ENCODE measurements around the gene ARHGAP26. TPM values are rescaled to one million over a fixed set of nuclear protein-coding genes. Genes with fewer than 3 reads are reported as not detected.

The ARHGAP26 gene
- polyA plus RNA-seq, 3 donors: 26.5 to 56.8 (median 28.7) TPM

DNA sequence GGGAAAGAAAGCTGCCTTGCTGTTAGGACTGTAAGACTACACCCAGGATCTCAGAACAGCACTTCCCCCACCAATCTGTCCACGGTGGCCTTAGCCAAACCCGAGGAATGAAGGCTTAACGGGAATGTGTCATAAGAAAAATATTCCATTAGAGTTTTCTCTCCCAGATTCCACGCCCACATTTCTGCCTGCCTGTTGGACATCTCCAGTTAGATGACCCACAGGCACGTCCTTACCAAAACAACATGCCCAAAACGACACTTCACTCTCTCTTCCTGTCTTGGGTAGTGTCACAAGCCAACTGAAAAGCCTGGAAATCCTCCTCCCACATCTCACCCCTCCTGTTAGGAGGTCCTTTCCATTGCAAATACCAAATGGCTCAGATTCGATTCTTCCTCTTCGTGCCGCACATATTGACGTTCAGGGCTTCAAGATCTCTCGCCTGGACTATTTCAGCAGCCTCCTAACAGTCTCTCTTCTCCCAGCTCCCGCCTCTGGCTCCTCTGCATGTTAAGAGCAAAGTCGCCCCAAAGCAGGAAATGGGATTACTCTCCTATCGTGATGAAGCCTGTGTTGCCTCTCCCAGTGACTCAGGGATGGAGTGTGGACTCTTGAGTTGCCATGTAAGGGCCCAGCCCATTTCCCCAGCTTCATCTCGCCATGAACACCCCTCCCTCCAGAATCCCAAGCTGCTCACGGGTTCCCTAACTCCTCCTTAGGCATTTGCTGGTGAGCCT lies 474.0 kb downstream of the ARHGAP26 start:
- 94% methylated on average over 11 of the region's 16 CpGs for WGBS (ENCODE audit: insufficient coverage)
- Histone ChIP-seq H3K27me3 (ENCODE audit: control insufficient read depth in 2 of 2, insufficient read depth in 2 of 2, low read length in 2 of 2) (no peaks in the 10 kb centered on the region), H3K4me3 (replicated peaks in 1 of 3; ENCODE audit: low read depth in 2 of 3, low read length in 3 of 3) (no peak overlapping the region), H3K9me3 (replicated peaks in 1 of 2; ENCODE audit: control insufficient read depth in 1 of 2, insufficient read depth in 1 of 2, low read length in 2 of 2) (peaks cover 0 to 6% of the 10 kb centered on the region in 2 donors), H2AFZ (ENCODE audit: insufficient read depth, low read depth, low read length, poor library complexity, severe bottlenecking) (no peak overlapping the region), H3K27ac (ENCODE audit: low read depth in 1 of 2, low read length in 2 of 2) (no peak overlapping the region), H3K9ac (ENCODE audit: insufficient read depth, low read length, poor library complexity, severe bottlenecking) (no peak overlapping the region), H3K4me2 (replicated peaks; ENCODE audit: extremely low read depth, low read length, poor library complexity, severe bottlenecking) (no peak overlapping the region), H3K79me2 (ENCODE audit: insufficient read depth, low read length) (no peaks in the 10 kb centered on the region), H3K36me3 (replicated peaks in 1 of 2; ENCODE audit: control insufficient read depth in 1 of 2, insufficient read depth in 2 of 2, low read length in 2 of 2) (no peaks in the 10 kb centered on the region), H3K4me1 (ENCODE audit: control insufficient read depth in 1 of 2, insufficient read depth in 2 of 2, low read length in 2 of 2) (peaks cover under 1 to 5% of the 10 kb centered on the region in 2 donors), H4K20me1 (ENCODE audit: insufficient read depth, low read length) (no peaks in the 10 kb centered on the region)
- TF ChIP-seq, protein P1, sequence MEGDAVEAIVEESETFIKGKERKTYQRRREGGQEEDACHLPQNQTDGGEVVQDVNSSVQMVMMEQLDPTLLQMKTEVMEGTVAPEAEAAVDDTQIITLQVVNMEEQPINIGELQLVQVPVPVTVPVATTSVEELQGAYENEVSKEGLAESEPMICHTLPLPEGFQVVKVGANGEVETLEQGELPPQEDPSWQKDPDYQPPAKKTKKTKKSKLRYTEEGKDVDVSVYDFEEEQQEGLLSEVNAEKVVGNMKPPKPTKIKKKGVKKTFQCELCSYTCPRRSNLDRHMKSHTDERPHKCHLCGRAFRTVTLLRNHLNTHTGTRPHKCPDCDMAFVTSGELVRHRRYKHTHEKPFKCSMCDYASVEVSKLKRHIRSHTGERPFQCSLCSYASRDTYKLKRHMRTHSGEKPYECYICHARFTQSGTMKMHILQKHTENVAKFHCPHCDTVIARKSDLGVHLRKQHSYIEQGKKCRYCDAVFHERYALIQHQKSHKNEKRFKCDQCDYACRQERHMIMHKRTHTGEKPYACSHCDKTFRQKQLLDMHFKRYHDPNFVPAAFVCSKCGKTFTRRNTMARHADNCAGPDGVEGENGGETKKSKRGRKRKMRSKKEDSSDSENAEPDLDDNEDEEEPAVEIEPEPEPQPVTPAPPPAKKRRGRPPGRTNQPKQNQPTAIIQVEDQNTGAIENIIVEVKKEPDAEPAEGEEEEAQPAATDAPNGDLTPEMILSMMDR (IDR thresholded peaks at IDR 0.05): no peak
- H3K9me3 Mint-ChIP-seq: peaks cover 5 to 16% (median 8%) of the 10 kb centered on the region in 7 donors
- intact Hi-C loops (cut with micrococcal nuclease): no loop called here
- DNase-seq: no peak
- H3K36me3 Mint-ChIP-seq: no peaks in the 10 kb centered on the region
- no peak overlapping the region for H3K4me3 Mint-ChIP-seq
- H3K27ac Mint-ChIP-seq: peak overlapping the region in 1 of 7 donors; percentile 2
- H3K4me1 Mint-ChIP-seq: peaks cover 5% of the 10 kb centered on the region
- H3K27me3 Mint-ChIP-seq (ENCODE audit: low read depth in 3 of 3): peaks cover 0 to 2% (median 0%) of the 10 kb centered on the region in 3 donors

DNA sequence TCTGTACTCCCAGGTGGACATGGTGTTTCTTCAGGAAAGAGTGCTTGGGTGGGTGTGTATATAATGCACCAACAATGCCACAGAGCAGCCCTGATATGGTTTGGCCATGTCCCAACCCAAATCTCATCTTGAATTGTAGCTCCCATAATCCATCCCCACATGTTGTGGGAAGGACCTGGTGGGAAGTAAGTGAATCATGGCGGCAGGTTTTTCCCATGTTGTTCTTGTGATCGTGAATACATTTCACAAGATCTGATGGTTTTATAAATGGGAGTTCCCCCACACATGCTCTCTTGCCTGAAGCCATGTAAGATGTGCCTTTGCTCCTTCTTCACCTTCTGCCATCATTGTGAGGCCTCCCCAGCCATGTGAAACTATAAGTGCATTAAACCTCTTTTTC lies 474.8 kb downstream of the ARHGAP26 start:
- no peak overlapping the region for H3K9ac ChIP-seq (ENCODE audit: insufficient read depth, low read length, poor library complexity, severe bottlenecking)
- no peaks in the 10 kb centered on the region for H4K20me1 ChIP-seq (ENCODE audit: insufficient read depth, low read length)
- no peak for DNase-seq
- no CpG with 5 or more reads among the region's 2 CpGs for WGBS (ENCODE audit: insufficient coverage)
- intact Hi-C loops (cut with micrococcal nuclease): no loop called here
- H3K27me3 Mint-ChIP-seq (ENCODE audit: low read depth in 3 of 3): peaks cover 0 to 2% (median 0%) of the 10 kb centered on the region in 3 donors
- no peak overlapping the region for H2AFZ ChIP-seq (ENCODE audit: insufficient read depth, low read depth, low read length, poor library complexity, severe bottlenecking)
- no peak overlapping the region for H3K4me2 ChIP-seq (replicated peaks; ENCODE audit: extremely low read depth, low read length, poor library complexity, severe bottlenecking)
- H3K27ac Mint-ChIP-seq: no peak overlapping the region
- peaks cover 5 to 16% (median 8%) of the 10 kb centered on the region in 7 donors for H3K9me3 Mint-ChIP-seq
- no peaks in the 10 kb centered on the region for H3K36me3 Mint-ChIP-seq
- no peak overlapping the region for H3K27ac ChIP-seq (ENCODE audit: low read depth in 1 of 2, low read length in 2 of 2)
- H3K4me3 ChIP-seq (replicated peaks in 1 of 3; ENCODE audit: low read depth in 2 of 3, low read length in 3 of 3): no peak overlapping the region
- no peaks in the 10 kb centered on the region for H3K27me3 ChIP-seq (ENCODE audit: control insufficient read depth in 2 of 2, insufficient read depth in 2 of 2, low read length in 2 of 2)
- H3K36me3 ChIP-seq (replicated peaks in 1 of 2; ENCODE audit: control insufficient read depth in 1 of 2, insufficient read depth in 2 of 2, low read length in 2 of 2): no peaks in the 10 kb centered on the region
- peaks cover 0 to 6% of the 10 kb centered on the region in 2 donors for H3K9me3 ChIP-seq (replicated peaks in 1 of 2; ENCODE audit: control insufficient read depth in 1 of 2, insufficient read depth in 1 of 2, low read length in 2 of 2)
- H3K79me2 ChIP-seq (ENCODE audit: insufficient read depth, low read length): no peaks in the 10 kb centered on the region
- peaks cover 4 to 12% of the 10 kb centered on the region in 2 donors for H3K4me1 ChIP-seq (ENCODE audit: control insufficient read depth in 1 of 2, insufficient read depth in 2 of 2, low read length in 2 of 2)
- peaks cover 11% of the 10 kb centered on the region for H3K4me1 Mint-ChIP-seq
- TF ChIP-seq, protein P1 (IDR thresholded peaks at IDR 0.05): no peak
- H3K4me3 Mint-ChIP-seq: no peak overlapping the region
